Stimulated activated CD8-positive, alpha-beta memory T cell treated with anti-CD3 and anti-CD28 coated beads, Interleukin-15, amount 100 ng/mL, for 1 hour (primary cell): ENCODE measurements around the gene GJB2.
A peak's percentile ranks its signal among the peaks of the same experiment; 100 is the strongest.
"Not testable (repeated sequence)": the region's sequence is repeated elsewhere in the genome, so short reads cannot be mapped to it uniquely, and the experiment has no call there.

ENCODE experiments used
- DNase-seq: peaks from one replicate; pipeline ENCODE4 v3.0.0-alpha.2; 2020; ENCODE audit warnings: low read depth

GJB2 gene

GRCh38 chr13:20165417-20166257 lies 27.1 kb downstream of the GJB2 start:
- no peak for DNase-seq

- no peak for DNase-seq
These were observed 30.8 kb downstream of the GJB2 start for GRCh38 chr13:20161951-20162300.

GRCh38 chr13:20161275-20161950 lies 31.3 kb downstream of the GJB2 start:
- DNase-seq, result peak; percentile 21

- DNase-seq, result peak; percentile 22
These were observed 32.1 kb downstream of the GJB2 start, which contains the start of gene GJA3 for GRCh38 chr13:20160306-20161274. GJA3 (minus strand) TSS chr13:20161052; CDS start chr13:20143288, 17,764 bp downstream.

- DNase-seq, result no peak
These were observed 33.0 kb downstream of the GJB2 start for GRCh38 chr13:20159646-20160305.

GRCh38 chr13:20157151-20157796 lies 35.5 kb downstream of the GJB2 start:
- no peak for DNase-seq

GRCh38 chr13:20156702-20157101 lies 36.0 kb downstream of the GJB2 start:
- no peak for DNase-seq

- DNase-seq, result not testable (repeated sequence)
These were observed 39.4 kb downstream of the GJB2 start for GRCh38 chr13:20153290-20153689.

- DNase-seq, result no peak
These were observed 41.1 kb downstream of the GJB2 start for GRCh38 chr13:20151612-20152011.

GRCh38 chr13:20151016-20151415 lies 41.7 kb downstream of the GJB2 start:
- no peak for DNase-seq

- no peak for DNase-seq
These were observed 42.2 kb downstream of the GJB2 start for GRCh38 chr13:20150561-20150960.

- no peak for DNase-seq
These were observed 43.0 kb downstream of the GJB2 start for GRCh38 chr13:20149762-20150161.

GRCh38 chr13:20148501-20149183 lies 44.1 kb downstream of the GJB2 start:
- no peak for DNase-seq

GRCh38 chr13:20146381-20146780 lies 46.4 kb downstream of the GJB2 start:
- no peak for DNase-seq

- DNase-seq, result no peak
These were observed 47.2 kb downstream of the GJB2 start for GRCh38 chr13:20145521-20145920.

GRCh38 chr13:20144141-20144850 lies 48.4 kb downstream of the GJB2 start:
- DNase-seq, result no peak

- no peak for DNase-seq
These were observed 49.7 kb downstream of the GJB2 start for GRCh38 chr13:20142927-20143480.

GRCh38 chr13:20142023-20142926 lies 50.5 kb downstream of the GJB2 start:
- DNase-seq, result no peak
